SU-DHL-6 (cell line): ENCODE measurements around the gene PDGFC.

Source experiments
- H2AFZ ChIP-seq: fragments of 200-600 bp; sonication (generic); 2 replicates; pipeline ENCODE4 v1.6.1; 2014; ENCODE audit warnings: low read depth, mild to moderate bottlenecking, moderate library complexity, mixed read lengths, antibody characterized with exemption, low read length; ENCODE audit not compliant: severe bottlenecking
- H3F3A ChIP-seq: fragments of 200-600 bp; shearing (Covaris generic); 2 replicates; pipeline ENCODE4 v1.6.0; 2016; ENCODE audit warnings: antibody characterized with exemption, mild to moderate bottlenecking; ENCODE audit not compliant: insufficient read depth
- H3K27ac ChIP-seq: fragments of 200-600 bp; sonication (generic); 2 replicates; pipeline ENCODE4 v1.5.1; 2016; ENCODE audit warnings: low read depth, mild to moderate bottlenecking, low read length, moderate library complexity, mixed read lengths
- H3K27me3 ChIP-seq: fragments of 200-600 bp; sonication (generic), shearing (Covaris generic); 2 replicates; pipeline ENCODE4 v1.6.0; 2014; ENCODE audit warnings: mild to moderate bottlenecking, low read length
- H3K36me3 ChIP-seq: fragments of 200-600 bp; sonication (generic); 2 replicates; pipeline ENCODE4 v1.6.1; 2014; ENCODE audit warnings: mild to moderate bottlenecking, low read length, mixed read lengths
- H3K4me2 ChIP-seq: fragments of 300-600, 200-600 bp; shearing (Covaris generic), sonication (generic); 2 replicates; pipeline ENCODE4 v1.6.0; 2014; ENCODE audit warnings: low read length, low read depth, mild to moderate bottlenecking; ENCODE audit not compliant: poor library complexity, severe bottlenecking
- H3K4me3 ChIP-seq: fragments of 200-600 bp; sonication (generic); 2 replicates; pipeline ENCODE4 v1.5.1; 2014; ENCODE audit warnings: antibody characterized with exemption, low read length, mild to moderate bottlenecking, mixed read lengths; ENCODE audit not compliant: insufficient read depth, poor library complexity, severe bottlenecking
- H3K79me2 ChIP-seq: fragments of 200-600 bp; sonication (generic); 2 replicates; pipeline ENCODE4 v1.6.1; 2014; ENCODE audit warnings: mild to moderate bottlenecking, low read length, moderate library complexity; ENCODE audit not compliant: insufficient read depth
- H3K9ac ChIP-seq: fragments of 200-600 bp; sonication (generic); 2 replicates; pipeline ENCODE4 v1.7.0; 2014; ENCODE audit warnings: mild to moderate bottlenecking, low read length
- H3K9me2 ChIP-seq: fragments of 200-600 bp; sonication (generic); replicated peaks from 2 replicates; pipeline ENCODE4 v1.6.1; 2014; ENCODE audit warnings: low read length; ENCODE audit not compliant: insufficient read depth
- H3K9me3 ChIP-seq: fragments of 200-600 bp; sonication (generic); 2 replicates; pipeline ENCODE4 v1.6.1; 2014; ENCODE audit warnings: low read length, mixed read lengths; ENCODE audit not compliant: insufficient read depth
- H4K20me1 ChIP-seq: fragments of 200-600 bp; sonication (generic); 2 replicates; pipeline ENCODE4 v1.6.1; 2014; ENCODE audit warnings: low read depth, mild to moderate bottlenecking, antibody characterized with exemption, low read length, moderate library complexity, mixed read lengths
- EZH2phosphoT487 ChIP-seq: fragments of 200-600 bp; sonication (generic), shearing (Covaris generic); conservative IDR thresholded peaks from 2 replicates; pipeline ENCODE4 v1.6.1; 2018; ENCODE audit warnings: mild to moderate bottlenecking, antibody characterized with exemption, low read length, moderate library complexity, mixed read lengths
- TF ChIP-seq, protein P1 (sequence below): fragments of 200-600 bp; sonication (generic); IDR thresholded peaks from one replicate; pipeline ENCODE4 v1.5.1; 2017; ENCODE audit warnings: antibody characterized with exemption, mild to moderate bottlenecking, low read length, moderate library complexity; ENCODE audit not compliant: insufficient read depth, poor library complexity, severe bottlenecking

Gene PDGFC

DNA sequence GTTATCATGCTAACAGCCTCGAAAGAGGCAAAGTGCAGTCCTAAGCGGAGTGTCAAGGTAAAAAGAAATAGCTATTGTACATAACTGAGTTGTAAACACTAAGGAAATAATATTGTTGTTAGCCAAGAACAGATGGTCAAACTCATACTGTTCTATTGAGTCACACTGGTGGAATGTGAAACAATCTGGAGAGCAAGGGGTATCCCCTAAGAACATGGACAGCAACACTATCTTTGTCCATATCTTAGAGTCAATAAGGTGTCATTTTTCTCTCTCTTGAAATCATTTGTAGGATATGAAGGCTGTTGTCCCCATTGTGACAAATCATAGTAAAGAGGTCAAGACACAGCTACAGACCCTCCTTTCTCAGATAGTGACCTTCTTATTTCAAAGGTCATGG lies 4.5 kb upstream of the PDGFC start:
- no peaks in the 10 kb centered on the region for H3K27me3 ChIP-seq
- no peaks in the 10 kb centered on the region for H3K36me3 ChIP-seq
- H3K79me2 ChIP-seq, result no peaks in the 10 kb centered on the region
- no peaks in the 10 kb centered on the region for H4K20me1 ChIP-seq
- no peak overlapping the region for H3K27ac ChIP-seq
- TF ChIP-seq, protein P1, sequence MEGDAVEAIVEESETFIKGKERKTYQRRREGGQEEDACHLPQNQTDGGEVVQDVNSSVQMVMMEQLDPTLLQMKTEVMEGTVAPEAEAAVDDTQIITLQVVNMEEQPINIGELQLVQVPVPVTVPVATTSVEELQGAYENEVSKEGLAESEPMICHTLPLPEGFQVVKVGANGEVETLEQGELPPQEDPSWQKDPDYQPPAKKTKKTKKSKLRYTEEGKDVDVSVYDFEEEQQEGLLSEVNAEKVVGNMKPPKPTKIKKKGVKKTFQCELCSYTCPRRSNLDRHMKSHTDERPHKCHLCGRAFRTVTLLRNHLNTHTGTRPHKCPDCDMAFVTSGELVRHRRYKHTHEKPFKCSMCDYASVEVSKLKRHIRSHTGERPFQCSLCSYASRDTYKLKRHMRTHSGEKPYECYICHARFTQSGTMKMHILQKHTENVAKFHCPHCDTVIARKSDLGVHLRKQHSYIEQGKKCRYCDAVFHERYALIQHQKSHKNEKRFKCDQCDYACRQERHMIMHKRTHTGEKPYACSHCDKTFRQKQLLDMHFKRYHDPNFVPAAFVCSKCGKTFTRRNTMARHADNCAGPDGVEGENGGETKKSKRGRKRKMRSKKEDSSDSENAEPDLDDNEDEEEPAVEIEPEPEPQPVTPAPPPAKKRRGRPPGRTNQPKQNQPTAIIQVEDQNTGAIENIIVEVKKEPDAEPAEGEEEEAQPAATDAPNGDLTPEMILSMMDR, result no peak
- TF ChIP-seq EZH2phosphoT487, result no peak
- H3K9me3 ChIP-seq, result no peaks in the 10 kb centered on the region
- H3K4me2 ChIP-seq, result no peak overlapping the region
- H2AFZ ChIP-seq, result no peak overlapping the region
- H3K9me2 ChIP-seq, result no peaks in the 10 kb centered on the region
- no peak overlapping the region for H3K4me3 ChIP-seq
- H3F3A ChIP-seq, result no peaks in the 10 kb centered on the region
- no peak overlapping the region for H3K9ac ChIP-seq

- Histone ChIP-seq H3F3A (no peaks in the 10 kb centered on the region), H4K20me1 (no peaks in the 10 kb centered on the region), H3K27me3 (no peaks in the 10 kb centered on the region), H3K9me2 (no peaks in the 10 kb centered on the region), H3K4me2 (no peak overlapping the region), H3K27ac (no peak overlapping the region), H3K9ac (no peak overlapping the region), H3K9me3 (no peaks in the 10 kb centered on the region), H3K79me2 (no peaks in the 10 kb centered on the region), H3K4me3 (no peak overlapping the region), H2AFZ (no peak overlapping the region), H3K36me3 (no peaks in the 10 kb centered on the region)
- TF ChIP-seq, protein P1, result no peak
- no peak for TF ChIP-seq EZH2phosphoT487
Measured at GRCh38 chr4:156975686-156976085, 4.1 kb upstream of the PDGFC start.

GRCh38 chr4:156974264-156974663 lies 2.7 kb upstream of the PDGFC start:
- H3K9me2 ChIP-seq, result no peaks in the 10 kb centered on the region
- no peak overlapping the region for H3K4me3 ChIP-seq
- H3F3A ChIP-seq, result no peaks in the 10 kb centered on the region
- no peak overlapping the region for H2AFZ ChIP-seq
- H3K36me3 ChIP-seq, result no peaks in the 10 kb centered on the region
- H3K4me2 ChIP-seq, result no peak overlapping the region
- H3K27ac ChIP-seq, result no peak overlapping the region
- no peak for TF ChIP-seq EZH2phosphoT487
- TF ChIP-seq, protein P1, result no peak
- H3K27me3 ChIP-seq, result no peaks in the 10 kb centered on the region
- no peaks in the 10 kb centered on the region for H3K9me3 ChIP-seq
- H3K79me2 ChIP-seq, result no peaks in the 10 kb centered on the region
- H4K20me1 ChIP-seq, result no peaks in the 10 kb centered on the region
- H3K9ac ChIP-seq, result no peak overlapping the region
